Right cardiac atrium (tissue), 5 donors: ENCODE data around the gene C19orf25. TPM values are rescaled to one million over a fixed set of nuclear protein-coding genes. Genes with fewer than 3 reads are reported as not detected.

Experiments
- ATAC-seq, 2 donors: fragments of 200-7000 bp; cut with Tn5 transposase; one replicate each; pipeline versions ENCODE4 v1.8.0 to v1.9.1; 2020; ENCODE audit warnings: moderate library complexity in 2 of 2, mild to moderate bottlenecking in 1 of 2
- DNase-seq, 3 donors: peaks; one replicate each; pipeline ENCODE4 v3.0.0-alpha.2; 2020
- H3K27ac ChIP-seq: one replicate; pipeline ENCODE4 v1.5.1; 2013; ENCODE audit warnings: mild to moderate bottlenecking, low read length, control low read depth, moderate library complexity
- H3K27me3 ChIP-seq: one replicate; pipeline ENCODE4 v1.6.1; 2013; ENCODE audit not compliant: control insufficient read depth, insufficient read depth
- H3K4me1 ChIP-seq: one replicate; pipeline ENCODE4 v1.6.1; 2013; ENCODE audit warnings: low read length; ENCODE audit not compliant: control insufficient read depth, insufficient read depth
- H3K4me3 ChIP-seq: one replicate; pipeline ENCODE4 v1.5.1; 2013; ENCODE audit warnings: low read length, control low read depth
- H3K9me3 ChIP-seq: one replicate; pipeline ENCODE4 v1.6.1; 2013; ENCODE audit warnings: low read length; ENCODE audit not compliant: control insufficient read depth
- WGBS: extraction: QIAGEN DNeasy Blood & Tissue Kit; methylation state at CpG from one replicate; pipeline ENCODE4 v1.1.7; 2013; 5-methylcytosine and 5-hydroxymethylcytosine counted together
- intact Hi-C, 4 donors: fragments of 100-400 bp; cut with DNase I; formaldehyde crosslinking; loops; one replicate each; pipeline versions ENCODE4 v1.11.0 to v1.14.0; 2022 to 2023
- polyA plus RNA-seq: library from polyadenylated mRNA; stranded (reverse); fragments of 200-250 nt; gene quantifications from one replicate; pipeline ENCODE4 v1.2.3, GENCODE V29; 2013
- total RNA-seq, 4 donors: library from RNA; stranded (reverse); fragmentation: NEBNext Ultra II Directional; extraction: Animal tissue kit (Norgen Biotek cat#: 25700); gene quantifications; one replicate each; pipeline ENCODE4 v1.2.1, GENCODE V29; 2021
- donor health status: healthy with polysubstance abuse.
- donor health status: DM: no; HTN: yes; CAD: no.
- donor health status: DM: no; HTN: no; CAD: no.
- donor health status: DM: no; HTN: yes; CAD: no; lungs with severe emphysema.
- donor health status: DM: yes; HTN: yes; CAD: no.

Gene C19orf25
- total and polyA plus RNA-seq, 5 donors: 14.4 to 23.6 (median 18.2) TPM

GRCh38 chr19:1512671-1513498 is 33.9 kb upstream of the C19orf25 start, which contains the start of gene ADAMTSL5:
Gene ADAMTSL5 (minus strand): TSS chr19:1513019. CDS start chr19:1510943, 2,076 bp downstream.
- H3K4me3 ChIP-seq: peak within 1 kb of the TSS; percentile 70
- intact Hi-C loops: no loop called here
- peak within 1 kb of the TSS; percentile 87 for H3K27ac ChIP-seq
- WGBS: 2% methylated on average over 78 of the region's 78 CpGs
- ATAC-seq (peak; percentile 47 to 68), DNase-seq (peak; percentile 69 to 88 (median 87))
- H3K27me3 ChIP-seq: no peaks in the 10 kb centered on the region
- no peaks in the 10 kb centered on the region for H3K9me3 ChIP-seq
- H3K4me1 ChIP-seq: no peaks in the 10 kb centered on the region

DNA sequence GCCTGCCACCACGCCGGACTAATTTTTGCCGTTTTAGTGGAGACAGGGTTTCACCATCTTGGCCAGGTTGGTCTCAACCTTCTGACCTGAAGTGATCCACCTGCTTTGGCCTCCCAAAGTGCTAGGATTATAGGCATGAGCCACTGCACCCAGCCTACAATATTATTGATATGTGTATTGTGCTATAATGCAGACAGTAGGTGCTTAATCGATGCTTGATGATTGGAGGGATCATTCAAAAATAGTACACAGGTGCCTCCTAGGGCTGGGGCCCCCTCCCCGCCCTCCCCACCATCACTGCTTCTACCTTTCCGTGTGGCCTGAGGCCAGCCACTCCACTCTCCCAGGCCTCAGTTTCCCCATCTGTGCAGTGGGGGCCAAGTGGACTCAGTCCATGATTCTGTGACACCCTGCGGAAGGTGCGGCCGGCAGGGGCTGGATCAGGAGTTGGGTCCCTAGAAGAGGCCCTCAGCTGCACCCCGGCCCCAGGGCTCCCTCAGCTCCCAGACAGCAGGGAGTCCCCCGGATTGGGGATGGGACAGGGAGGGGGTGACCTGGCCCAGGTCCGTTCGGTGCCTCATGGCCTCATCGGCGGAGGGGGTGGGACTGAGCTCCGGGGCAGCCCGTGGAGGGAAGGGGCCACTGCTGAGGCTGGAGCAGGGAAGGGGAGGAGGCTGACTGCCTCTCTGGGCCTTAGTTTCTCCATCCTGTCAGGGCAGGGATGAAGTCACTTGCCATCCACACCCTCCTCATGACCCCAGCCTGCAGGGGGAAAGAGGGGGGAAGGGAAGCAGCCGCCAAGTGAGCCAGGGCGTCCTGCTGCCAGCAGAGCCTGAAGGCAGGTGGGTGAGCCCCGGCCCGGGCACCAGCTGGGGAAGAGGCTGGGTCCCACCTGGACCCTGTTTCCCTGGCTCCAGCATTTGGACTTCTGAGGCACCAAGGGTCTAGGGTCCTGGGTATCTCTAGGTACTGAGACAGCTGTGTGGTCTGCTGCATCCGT is 32.6 kb upstream of the C19orf25 start:
- intact Hi-C loops: no loop called here
- H3K27ac ChIP-seq: no peak overlapping the region
- ATAC-seq: no peak
- peak in 2 of 3 donors; percentile 44 to 68 for DNase-seq
- H3K4me1 ChIP-seq: no peaks in the 10 kb centered on the region
- no peaks in the 10 kb centered on the region for H3K27me3 ChIP-seq
- no peaks in the 10 kb centered on the region for H3K9me3 ChIP-seq
- WGBS: 55% methylated on average over 22 of the region's 22 CpGs
- no peak overlapping the region for H3K4me3 ChIP-seq

DNA sequence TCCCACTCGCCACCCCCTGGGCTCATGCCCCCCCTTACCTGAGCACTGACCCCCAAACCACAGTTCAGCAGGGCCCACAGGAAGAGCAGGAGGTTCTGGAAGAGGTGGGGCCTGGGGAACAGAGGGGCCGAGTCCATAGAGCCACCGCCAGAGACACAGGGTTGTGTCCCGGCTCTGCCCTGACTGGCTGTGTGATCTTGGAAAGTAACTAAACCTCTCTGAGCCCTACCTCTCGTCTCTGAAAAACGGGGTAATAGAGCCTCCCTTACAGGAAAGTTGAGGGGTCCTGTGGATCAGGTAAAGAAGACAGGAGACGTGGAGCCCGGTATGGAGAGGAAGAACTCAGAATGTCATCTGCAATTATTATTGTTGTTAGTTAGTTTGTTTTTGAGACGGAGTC is 31.8 kb upstream of the C19orf25 start:
- no peaks in the 10 kb centered on the region for H3K27me3 ChIP-seq
- 51% methylated on average over 9 of the region's 9 CpGs for WGBS
- DNase-seq: no peak
- H3K27ac ChIP-seq: no peak overlapping the region
- H3K4me3 ChIP-seq: no peak overlapping the region
- H3K4me1 ChIP-seq: no peaks in the 10 kb centered on the region
- no peak for ATAC-seq
- intact Hi-C loops: no loop called here
- H3K9me3 ChIP-seq: no peaks in the 10 kb centered on the region

DNA sequence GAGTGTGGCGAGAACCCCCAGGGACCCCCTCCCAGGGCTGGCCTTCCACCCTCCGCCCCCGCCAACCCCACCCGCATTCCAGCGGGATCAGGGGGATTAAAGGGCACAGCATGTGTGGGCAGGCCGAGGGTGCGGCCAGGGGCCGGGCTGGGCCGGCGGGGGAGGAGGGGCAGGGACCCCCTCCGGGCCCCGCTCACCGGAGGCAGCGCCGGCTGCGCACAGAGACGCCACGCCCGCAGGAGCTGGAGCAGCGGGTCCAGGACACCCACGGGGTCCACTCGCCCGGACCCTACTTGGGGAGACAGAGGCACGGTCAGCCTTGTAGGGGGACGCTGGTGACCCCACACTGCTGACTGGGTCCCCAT is 31.4 kb upstream of the C19orf25 start:
- intact Hi-C loops: no loop called here
- H3K4me1 ChIP-seq: no peaks in the 10 kb centered on the region
- H3K9me3 ChIP-seq: no peaks in the 10 kb centered on the region
- H3K4me3 ChIP-seq: no peak overlapping the region
- ATAC-seq (no peak), DNase-seq (peak in 1 of 3 donors; percentile 45)
- 35% methylated on average over 25 of the region's 25 CpGs for WGBS
- no peaks in the 10 kb centered on the region for H3K27me3 ChIP-seq
- no peak overlapping the region for H3K27ac ChIP-seq

GRCh38 chr19:1509602-1510441 is 30.8 kb upstream of the C19orf25 start:
- intact Hi-C loops: no loop called here
- DNase-seq: peak in 2 of 3 donors; percentile 50 to 58
- H3K4me1 ChIP-seq: no peaks in the 10 kb centered on the region
- no peaks in the 10 kb centered on the region for H3K9me3 ChIP-seq
- ATAC-seq: no peak
- H3K4me3 ChIP-seq: no peak overlapping the region
- 55% methylated on average over 11 of the region's 11 CpGs for WGBS
- no peak overlapping the region for H3K27ac ChIP-seq
- no peaks in the 10 kb centered on the region for H3K27me3 ChIP-seq

GRCh38 chr19:1508507-1508856 is 29.5 kb upstream of the C19orf25 start:
- Histone ChIP-seq H3K27me3 (no peaks in the 10 kb centered on the region), H3K4me3 (no peak overlapping the region), H3K4me1 (no peaks in the 10 kb centered on the region), H3K9me3 (no peaks in the 10 kb centered on the region), H3K27ac (peak overlapping the region; percentile 1)
- ATAC-seq: no peak
- intact Hi-C loops: no loop called here
- DNase-seq: no peak
- WGBS: 40% methylated on average over 12 of the region's 12 CpGs

DNA sequence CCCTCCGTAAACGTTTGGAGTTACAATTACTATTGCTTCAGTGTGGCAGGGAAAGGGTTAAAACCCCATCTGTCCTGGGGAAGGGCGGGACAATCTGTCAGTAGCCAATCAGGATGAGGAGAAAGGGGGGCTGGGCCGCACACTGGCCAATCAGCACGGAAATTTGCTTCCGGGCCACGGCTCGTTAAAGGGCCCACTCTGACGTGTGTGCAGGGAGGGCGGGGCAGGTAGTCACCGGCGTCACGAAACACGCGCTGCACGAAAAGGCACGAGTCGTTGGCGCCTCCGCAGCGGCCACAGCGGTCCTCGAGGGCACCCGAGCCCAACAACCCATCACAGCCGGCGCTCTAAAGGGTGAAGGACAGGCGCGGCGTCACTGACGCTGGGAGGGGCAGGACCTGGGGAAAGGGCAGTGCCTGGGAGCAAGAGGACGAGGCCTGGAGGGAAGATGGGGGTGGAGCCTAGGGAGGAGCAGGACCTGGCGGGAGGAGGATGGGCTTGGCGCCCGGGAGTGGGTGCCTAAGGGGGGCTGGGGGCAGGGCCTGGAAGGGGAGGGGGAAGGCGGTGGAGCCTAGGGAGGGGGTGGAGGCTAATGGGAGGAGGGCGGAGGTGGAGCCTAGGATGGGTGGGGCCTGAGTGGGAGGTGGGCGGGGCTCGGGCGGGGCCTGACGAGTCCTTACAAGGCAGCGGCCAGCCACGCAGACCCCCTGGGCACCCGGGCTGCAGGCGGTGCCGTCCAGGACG is 28.9 kb upstream of the C19orf25 start:
- Histone ChIP-seq H3K27ac (peak overlapping the region; percentile 31), H3K4me3 (no peak overlapping the region), H3K27me3 (no peaks in the 10 kb centered on the region), H3K9me3 (no peaks in the 10 kb centered on the region), H3K4me1 (no peaks in the 10 kb centered on the region)
- intact Hi-C loops: no loop called here
- DNase-seq (peak; percentile 94 to 97 (median 97)), ATAC-seq (peak; percentile 91 to 92)
- under 1% methylated on average over 46 of the region's 46 CpGs for WGBS

DNA sequence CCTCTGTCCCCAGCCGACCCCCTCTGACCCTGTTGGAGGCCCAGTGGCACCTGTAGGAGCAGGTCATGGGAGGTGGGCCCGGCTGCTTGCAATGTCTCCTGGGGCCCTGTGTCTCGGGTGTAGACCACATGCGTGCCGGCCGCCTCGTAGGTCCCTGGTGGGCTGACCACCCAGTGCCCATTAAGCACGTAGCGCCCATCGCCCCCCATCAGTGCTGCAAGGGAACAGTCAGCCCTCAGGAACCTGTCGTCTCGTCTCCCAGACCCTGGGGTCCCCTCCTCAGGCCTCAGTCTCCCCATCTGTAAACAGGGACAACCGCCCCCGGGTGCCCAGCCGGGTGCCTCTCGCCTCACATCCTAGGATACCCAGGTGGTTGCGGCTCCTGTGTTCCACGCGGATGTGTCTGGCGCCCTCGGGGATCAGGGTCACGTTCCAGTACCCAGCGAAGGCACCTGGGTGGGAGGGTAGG is 28.2 kb upstream of the C19orf25 start:
- 70% methylated on average over 23 of the region's 23 CpGs for WGBS
- DNase-seq (peak in 1 of 3 donors; percentile 75), ATAC-seq (no peak)
- H3K27me3 ChIP-seq: no peaks in the 10 kb centered on the region
- H3K4me1 ChIP-seq: no peaks in the 10 kb centered on the region
- H3K4me3 ChIP-seq: no peak overlapping the region
- no peaks in the 10 kb centered on the region for H3K9me3 ChIP-seq
- no peak overlapping the region for H3K27ac ChIP-seq
- intact Hi-C loops: no loop called here

GRCh38 chr19:1505991-1506881 is 27.2 kb upstream of the C19orf25 start:
- Histone ChIP-seq H3K27me3 (no peaks in the 10 kb centered on the region), H3K4me3 (no peak overlapping the region), H3K4me1 (no peaks in the 10 kb centered on the region), H3K9me3 (no peaks in the 10 kb centered on the region), H3K27ac (no peak overlapping the region)
- no peak for ATAC-seq
- intact Hi-C loops: no loop called here
- peak in 1 of 3 donors; percentile 68 for DNase-seq
- 90% methylated on average over 45 of the region's 45 CpGs for WGBS
